K562 (cell line): ENCODE results near the gene CELSR3. TPM values are rescaled to one million over a fixed set of nuclear protein-coding genes. Genes with fewer than 3 reads are reported as not detected.

Source experiments
- MYNN ChIP-seq, 2 experiments: sonication (generic); formaldehyde crosslinking in 1 of 2; IDR thresholded peaks; 2 replicates each; pipeline versions ENCODE4 v1.5.0 to v1.6.1; 2016 to 2020; ENCODE audit warnings: antibody characterized with exemption in 1 of 2, missing genetic modification reagents in 1 of 2
- NCOA1 ChIP-seq: fragments of 450-650 bp; IDR thresholded peaks from 2 replicates; pipeline ENCODE4 v1.6.1; 2016; ENCODE audit warnings: low read depth
- ZBTB1 ChIP-seq: sonication (generic); formaldehyde crosslinking; IDR thresholded peaks from 2 replicates; pipeline ENCODE4 v1.8.1; 2023; ENCODE audit warnings: missing genetic modification reagents, low read depth, mild to moderate bottlenecking, borderline replicate concordance
- ZEB2 ChIP-seq: fragments of 450-650 bp; IDR thresholded peaks from 2 replicates; pipeline ENCODE4 v1.6.1; 2016
- ZNF232 ChIP-seq: sonication (generic); formaldehyde crosslinking; IDR thresholded peaks from 2 replicates; pipeline ENCODE4 v1.8.0; 2022; ENCODE audit warnings: mild to moderate bottlenecking, missing genetic modification reagents
- ZNF766 ChIP-seq: fragments of 200-800 bp; sonication (Bioruptor generic); conservative IDR thresholded peaks from 2 replicates; pipeline ENCODE4 v1.6.1; 2016; ENCODE audit warnings: missing genetic modification characterization, missing compliant biosample characterization
- polyA plus RNA-seq, 8 experiments: library from polyadenylated mRNA; depleted of rRNA in 4 of 8; stranded (reverse) in 5 of 8; unstranded in 3 of 8; fragments of >200 nt; fragmentation: Nextera tagmentation in 2 of 8; fragmentation: Illumina TruSeq in 1 of 8; extraction: Ambion mirVana in 2 of 8; extraction: Trizol in 1 of 8; gene quantifications; 2 replicates each; pipeline versions ENCODE4 v1.2.1 to v1.2.3, GENCODE V29; 2011 to 2014; ENCODE audit warnings: inconsistent platforms in 1 of 8, missing spikeins in 1 of 8
- total RNA-seq, 7 experiments: library from RNA; depleted of rRNA in 6 of 7; stranded (reverse); fragments of >200 nt in 6 of 7; fragmentation: Illumina TruSeq in 2 of 7; extraction: Trizol in 2 of 7; gene quantifications; 2 replicates each; pipeline versions ENCODE4 v1.2.1 to v1.2.3, GENCODE V29; 2011 to 2021; ENCODE audit warnings: low replicate concordance in 1 of 7
- TF ChIP-seq, protein P1 (sequence below), 3 experiments: fragments of 200-800 bp in 1 of 3; fragments of 250-450 bp in 1 of 3; fragments of 450-650 bp in 1 of 3; sonication (Bioruptor Pico) in 1 of 3; sonication (Bioruptor generic) in 1 of 3; formaldehyde crosslinking in 1 of 3; IDR thresholded peaks; 2 replicates each; pipeline versions ENCODE4 v1.6.1 to v1.8.0; 2016 to 2022; ENCODE audit warnings: mild to moderate bottlenecking in 2 of 3, missing genetic modification characterization in 2 of 3, missing compliant biosample characterization in 1 of 3, moderate library complexity in 1 of 3
- TF ChIP-seq, protein P2 (sequence below): fragments of 250-450 bp; sonication (Bioruptor Pico); IDR thresholded peaks from 2 replicates; pipeline ENCODE4 v1.5.0; 2020; ENCODE audit warnings: mild to moderate bottlenecking, borderline replicate concordance
- TF ChIP-seq, protein P3 (sequence below): fragments of 250-450 bp; sonication (Bioruptor Pico); IDR thresholded peaks from 2 replicates; pipeline ENCODE4 v1.8.0; 2021; ENCODE audit warnings: borderline replicate concordance, mild to moderate bottlenecking, moderate library complexity; ENCODE audit not compliant: poor library complexity, severe bottlenecking
- TF ChIP-seq, protein P4 (sequence below): sonication (generic); formaldehyde crosslinking; IDR thresholded peaks from 2 replicates; pipeline ENCODE4 v1.8.0; 2022; ENCODE audit warnings: mild to moderate bottlenecking, missing genetic modification reagents
- TF ChIP-seq, protein P5 (sequence below), 2 experiments: fragments of 450-650 bp; conservative IDR thresholded peaks; 2 replicates each; pipeline ENCODE4 v1.6.1; 2017; ENCODE audit warnings: mild to moderate bottlenecking in 2 of 2, moderate library complexity in 2 of 2
- TF ChIP-seq, protein P6 (sequence below): IDR thresholded peaks from 2 replicates; pipeline ENCODE4 v1.6.1; 2011; ENCODE audit warnings: borderline replicate concordance, low read depth, mild to moderate bottlenecking, moderate library complexity, low read length; ENCODE audit not compliant: insufficient read depth, poor library complexity, severe bottlenecking
- TF ChIP-seq, protein P7 (sequence below): sonication (generic); formaldehyde crosslinking; IDR thresholded peaks from 2 replicates; pipeline ENCODE4 v1.8.1; 2023; ENCODE audit warnings: mild to moderate bottlenecking, missing genetic modification reagents

Gene CELSR3
- total and polyA plus RNA-seq, 9 of the 15 experiments (the other 6 are each of a cell fraction or from before 2014, with no cell fraction given): 0.10 to 2.7 (median 0.76) TPM

DNA sequence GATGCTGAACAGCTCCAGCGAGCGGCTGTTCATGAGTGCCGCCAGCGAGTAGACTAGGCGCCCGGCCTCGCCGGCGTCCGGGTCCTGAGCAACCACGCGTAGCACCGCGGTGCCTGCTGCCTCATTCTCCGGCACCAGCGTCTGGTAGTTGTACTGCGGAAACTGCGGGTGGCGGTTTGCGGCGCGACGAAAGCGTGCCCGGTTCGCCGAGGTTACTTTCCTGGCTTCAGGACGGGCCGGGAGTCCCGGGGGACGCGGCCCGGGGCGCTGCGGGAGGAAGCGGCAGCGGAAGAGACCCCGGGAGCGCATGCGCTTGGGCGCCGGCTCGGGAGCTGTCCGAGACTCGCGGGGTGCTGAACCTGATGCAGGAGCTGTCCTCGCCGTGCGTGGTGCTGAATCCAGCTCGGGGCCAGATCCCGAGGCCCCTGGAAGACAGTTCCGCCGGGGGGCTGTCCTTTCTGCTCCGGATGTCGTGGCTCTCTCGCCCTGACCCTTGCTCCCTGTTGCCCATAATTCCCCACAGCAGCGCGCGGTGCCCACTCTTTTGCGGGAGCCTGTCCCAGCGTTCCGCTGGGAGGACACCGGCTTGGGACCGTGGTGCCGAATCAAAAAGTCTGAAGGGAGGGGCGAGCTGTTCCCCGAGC lies 1.1 kb downstream of the CELSR3 start (continued):
- TF ChIP-seq, protein P1, sequence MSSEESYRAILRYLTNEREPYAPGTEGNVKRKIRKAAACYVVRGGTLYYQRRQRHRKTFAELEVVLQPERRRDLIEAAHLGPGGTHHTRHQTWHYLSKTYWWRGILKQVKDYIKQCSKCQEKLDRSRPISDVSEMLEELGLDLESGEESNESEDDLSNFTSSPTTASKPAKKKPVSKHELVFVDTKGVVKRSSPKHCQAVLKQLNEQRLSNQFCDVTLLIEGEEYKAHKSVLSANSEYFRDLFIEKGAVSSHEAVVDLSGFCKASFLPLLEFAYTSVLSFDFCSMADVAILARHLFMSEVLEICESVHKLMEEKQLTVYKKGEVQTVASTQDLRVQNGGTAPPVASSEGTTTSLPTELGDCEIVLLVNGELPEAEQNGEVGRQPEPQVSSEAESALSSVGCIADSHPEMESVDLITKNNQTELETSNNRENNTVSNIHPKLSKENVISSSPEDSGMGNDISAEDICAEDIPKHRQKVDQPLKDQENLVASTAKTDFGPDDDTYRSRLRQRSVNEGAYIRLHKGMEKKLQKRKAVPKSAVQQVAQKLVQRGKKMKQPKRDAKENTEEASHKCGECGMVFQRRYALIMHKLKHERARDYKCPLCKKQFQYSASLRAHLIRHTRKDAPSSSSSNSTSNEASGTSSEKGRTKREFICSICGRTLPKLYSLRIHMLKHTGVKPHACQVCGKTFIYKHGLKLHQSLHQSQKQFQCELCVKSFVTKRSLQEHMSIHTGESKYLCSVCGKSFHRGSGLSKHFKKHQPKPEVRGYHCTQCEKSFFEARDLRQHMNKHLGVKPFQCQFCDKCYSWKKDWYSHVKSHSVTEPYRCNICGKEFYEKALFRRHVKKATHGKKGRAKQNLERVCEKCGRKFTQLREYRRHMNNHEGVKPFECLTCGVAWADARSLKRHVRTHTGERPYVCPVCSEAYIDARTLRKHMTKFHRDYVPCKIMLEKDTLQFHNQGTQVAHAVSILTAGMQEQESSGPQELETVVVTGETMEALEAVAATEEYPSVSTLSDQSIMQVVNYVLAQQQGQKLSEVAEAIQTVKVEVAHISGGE (CRISPR knock-in tag; IDR thresholded peaks at IDR 0.05): peak in 1 of 3 experiments; percentile 81; a peak in 2 of 6 replicates
- TF ChIP-seq, protein P2, sequence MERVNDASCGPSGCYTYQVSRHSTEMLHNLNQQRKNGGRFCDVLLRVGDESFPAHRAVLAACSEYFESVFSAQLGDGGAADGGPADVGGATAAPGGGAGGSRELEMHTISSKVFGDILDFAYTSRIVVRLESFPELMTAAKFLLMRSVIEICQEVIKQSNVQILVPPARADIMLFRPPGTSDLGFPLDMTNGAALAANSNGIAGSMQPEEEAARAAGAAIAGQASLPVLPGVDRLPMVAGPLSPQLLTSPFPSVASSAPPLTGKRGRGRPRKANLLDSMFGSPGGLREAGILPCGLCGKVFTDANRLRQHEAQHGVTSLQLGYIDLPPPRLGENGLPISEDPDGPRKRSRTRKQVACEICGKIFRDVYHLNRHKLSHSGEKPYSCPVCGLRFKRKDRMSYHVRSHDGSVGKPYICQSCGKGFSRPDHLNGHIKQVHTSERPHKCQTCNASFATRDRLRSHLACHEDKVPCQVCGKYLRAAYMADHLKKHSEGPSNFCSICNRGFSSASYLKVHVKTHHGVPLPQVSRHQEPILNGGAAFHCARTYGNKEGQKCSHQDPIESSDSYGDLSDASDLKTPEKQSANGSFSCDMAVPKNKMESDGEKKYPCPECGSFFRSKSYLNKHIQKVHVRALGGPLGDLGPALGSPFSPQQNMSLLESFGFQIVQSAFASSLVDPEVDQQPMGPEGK (CRISPR knock-in tag): no peak
- TF ChIP-seq NCOA1 (peak; percentile 100), ZEB2 (no peak), ZNF232 (CRISPR knock-in tag) (peak; percentile 99), MYNN (IDR thresholded peaks at IDR 0.05) (no peak), MYNN (CRISPR knock-in tag; IDR thresholded peaks at IDR 0.05) (peak; percentile 95), ZNF766 (CRISPR knock-in tag) (peak; percentile 96), ZBTB1 (CRISPR knock-in tag) (peak; percentile 95)
- TF ChIP-seq, protein P3, sequence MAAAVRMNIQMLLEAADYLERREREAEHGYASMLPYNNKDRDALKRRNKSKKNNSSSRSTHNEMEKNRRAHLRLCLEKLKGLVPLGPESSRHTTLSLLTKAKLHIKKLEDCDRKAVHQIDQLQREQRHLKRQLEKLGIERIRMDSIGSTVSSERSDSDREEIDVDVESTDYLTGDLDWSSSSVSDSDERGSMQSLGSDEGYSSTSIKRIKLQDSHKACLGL (CRISPR knock-in tag): peak; percentile 53
- TF ChIP-seq, protein P4, sequence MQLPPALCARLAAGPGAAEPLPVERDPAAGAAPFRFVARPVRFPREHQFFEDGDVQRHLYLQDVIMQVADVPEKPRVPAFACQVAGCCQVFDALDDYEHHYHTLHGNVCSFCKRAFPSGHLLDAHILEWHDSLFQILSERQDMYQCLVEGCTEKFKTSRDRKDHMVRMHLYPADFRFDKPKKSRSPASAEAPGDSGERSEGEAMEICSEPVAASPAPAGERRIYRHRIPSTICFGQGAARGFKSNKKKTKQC (CRISPR knock-in tag): peak; percentile 100
- TF ChIP-seq, protein P5, sequence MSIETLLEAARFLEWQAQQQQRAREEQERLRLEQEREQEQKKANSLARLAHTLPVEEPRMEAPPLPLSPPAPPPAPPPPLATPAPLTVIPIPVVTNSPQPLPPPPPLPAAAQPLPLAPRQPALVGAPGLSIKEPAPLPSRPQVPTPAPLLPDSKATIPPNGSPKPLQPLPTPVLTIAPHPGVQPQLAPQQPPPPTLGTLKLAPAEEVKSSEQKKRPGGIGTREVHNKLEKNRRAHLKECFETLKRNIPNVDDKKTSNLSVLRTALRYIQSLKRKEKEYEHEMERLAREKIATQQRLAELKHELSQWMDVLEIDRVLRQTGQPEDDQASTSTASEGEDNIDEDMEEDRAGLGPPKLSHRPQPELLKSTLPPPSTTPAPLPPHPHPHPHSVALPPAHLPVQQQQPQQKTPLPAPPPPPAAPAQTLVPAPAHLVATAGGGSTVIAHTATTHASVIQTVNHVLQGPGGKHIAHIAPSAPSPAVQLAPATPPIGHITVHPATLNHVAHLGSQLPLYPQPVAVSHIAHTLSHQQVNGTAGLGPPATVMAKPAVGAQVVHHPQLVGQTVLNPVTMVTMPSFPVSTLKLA (conservative IDR thresholded peaks at IDR 0.05): peak; percentile 89 to 96
- TF ChIP-seq, protein P6, sequence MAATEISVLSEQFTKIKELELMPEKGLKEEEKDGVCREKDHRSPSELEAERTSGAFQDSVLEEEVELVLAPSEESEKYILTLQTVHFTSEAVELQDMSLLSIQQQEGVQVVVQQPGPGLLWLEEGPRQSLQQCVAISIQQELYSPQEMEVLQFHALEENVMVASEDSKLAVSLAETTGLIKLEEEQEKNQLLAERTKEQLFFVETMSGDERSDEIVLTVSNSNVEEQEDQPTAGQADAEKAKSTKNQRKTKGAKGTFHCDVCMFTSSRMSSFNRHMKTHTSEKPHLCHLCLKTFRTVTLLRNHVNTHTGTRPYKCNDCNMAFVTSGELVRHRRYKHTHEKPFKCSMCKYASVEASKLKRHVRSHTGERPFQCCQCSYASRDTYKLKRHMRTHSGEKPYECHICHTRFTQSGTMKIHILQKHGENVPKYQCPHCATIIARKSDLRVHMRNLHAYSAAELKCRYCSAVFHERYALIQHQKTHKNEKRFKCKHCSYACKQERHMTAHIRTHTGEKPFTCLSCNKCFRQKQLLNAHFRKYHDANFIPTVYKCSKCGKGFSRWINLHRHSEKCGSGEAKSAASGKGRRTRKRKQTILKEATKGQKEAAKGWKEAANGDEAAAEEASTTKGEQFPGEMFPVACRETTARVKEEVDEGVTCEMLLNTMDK: no peak
- TF ChIP-seq, protein P7, sequence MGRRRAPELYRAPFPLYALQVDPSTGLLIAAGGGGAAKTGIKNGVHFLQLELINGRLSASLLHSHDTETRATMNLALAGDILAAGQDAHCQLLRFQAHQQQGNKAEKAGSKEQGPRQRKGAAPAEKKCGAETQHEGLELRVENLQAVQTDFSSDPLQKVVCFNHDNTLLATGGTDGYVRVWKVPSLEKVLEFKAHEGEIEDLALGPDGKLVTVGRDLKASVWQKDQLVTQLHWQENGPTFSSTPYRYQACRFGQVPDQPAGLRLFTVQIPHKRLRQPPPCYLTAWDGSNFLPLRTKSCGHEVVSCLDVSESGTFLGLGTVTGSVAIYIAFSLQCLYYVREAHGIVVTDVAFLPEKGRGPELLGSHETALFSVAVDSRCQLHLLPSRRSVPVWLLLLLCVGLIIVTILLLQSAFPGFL (CRISPR knock-in tag): 0 out of 2 replicates have a peak, but pooled peaks have one; percentile 81
